ENCODE measurements around the gene PCDH8. TPM values are rescaled to one million over a fixed set of nuclear protein-coding genes. Genes with fewer than 3 reads are reported as not detected.

The PCDH8 gene
- total RNA-seq, 1 experiment from 2014 or later = not detected

- H3K36me3 ChIP-seq (ENCODE audit: control insufficient read depth in 1 of 2, insufficient read depth in 2 of 2, low read length in 2 of 2) = no peaks in the 10 kb centered on the region
- H3K9ac ChIP-seq (ENCODE audit: low read length) = no peak overlapping the region
- BruUV-seq (replicated peaks) = no TSS peak
- no peak for TF ChIP-seq POLR2A (IDR thresholded peaks at IDR 0.05; ENCODE audit: borderline replicate concordance, extremely low read depth, insufficient read depth, insufficient read length)
- TF ChIP-seq POLR2AphosphoS5 (IDR thresholded peaks at IDR 0.05; ENCODE audit: low read depth, low read length) = no peak
- no peak for TF ChIP-seq SRF (IDR thresholded peaks at IDR 0.05; ENCODE audit: low read depth)
- TF ChIP-seq CTCF (IDR thresholded peaks at IDR 0.05 in 2 of 3, conservative IDR thresholded peaks at IDR 0.05 in 1 of 3; ENCODE audit: borderline replicate concordance in 1 of 3, insufficient read depth in 1 of 3, low read depth in 2 of 3, low read length in 2 of 3) = no peak
- no peak for TF ChIP-seq ZNF274 (IDR thresholded peaks at IDR 0.05; ENCODE audit: low read depth, low read length)
- no peak for TF ChIP-seq TCF7L2 (IDR thresholded peaks at IDR 0.05; ENCODE audit: borderline replicate concordance, extremely low read depth, insufficient read depth, insufficient read length)
- no peak for TF ChIP-seq ZFX (IDR thresholded peaks at IDR 0.05)
- TF ChIP-seq SIN3A (IDR thresholded peaks at IDR 0.05; ENCODE audit: low read depth) = no peak
- no peak for TF ChIP-seq SP1 (IDR thresholded peaks at IDR 0.05; ENCODE audit: low read depth)
- no peak for TF ChIP-seq CBX3 (IDR thresholded peaks at IDR 0.05; ENCODE audit: low read depth)
- TF ChIP-seq RAD21 (IDR thresholded peaks at IDR 0.05; ENCODE audit: low read depth) = no peak
- no peak for TF ChIP-seq ATF3 (IDR thresholded peaks at IDR 0.05)
- no peak for TF ChIP-seq EGR1 (IDR thresholded peaks at IDR 0.05; ENCODE audit: low read depth)
- no peak for TF ChIP-seq REST (IDR thresholded peaks at IDR 0.05; ENCODE audit: low read depth)
- no peak for TF ChIP-seq EZH2 (IDR thresholded peaks at IDR 0.05)
- no peak for TF ChIP-seq FOSL1 (IDR thresholded peaks at IDR 0.05; ENCODE audit: low read depth)
- TF ChIP-seq YY1 (IDR thresholded peaks at IDR 0.05; ENCODE audit: extremely low read depth, insufficient replicate concordance, low read depth, low read length) = no peak
- no peak for TF ChIP-seq CEBPB (IDR thresholded peaks at IDR 0.05; ENCODE audit: low read depth)
- no peak for TF ChIP-seq ZBTB33 (IDR thresholded peaks at IDR 0.05; ENCODE audit: extremely low read depth, insufficient replicate concordance, low read length)
- no peak for TF ChIP-seq JUND (IDR thresholded peaks at IDR 0.05)
- intact Hi-C loops (cut with micrococcal nuclease) = no loop called here
- H3K9me3 ChIP-seq (ENCODE audit: control insufficient read depth in 1 of 2, insufficient read depth in 1 of 2, low read depth in 1 of 2, low read length in 2 of 2) = no peaks in the 10 kb centered on the region
- H3K4me2 ChIP-seq (ENCODE audit: low read length) = no peak overlapping the region
- H3K4me1 ChIP-seq (ENCODE audit: control insufficient read depth in 1 of 2, insufficient read depth in 2 of 2, low read length in 2 of 2) = no peaks in the 10 kb centered on the region
- no peak overlapping the region for H3K27ac ChIP-seq (ENCODE audit: low read depth, low read length)
- no peak overlapping the region for H3K4me3 ChIP-seq (replicated peaks in 1 of 2; ENCODE audit: low read depth in 1 of 2, low read length in 2 of 2)
- RAD21 ChIA-PET (ENCODE audit: low non-redundant PET in 1 of 2, low total read pairs in 2 of 2, uncharacterized antibody in 2 of 2, unreplicated experiment in 2 of 2) = no interaction called here
- POLR2A ChIA-PET = no interaction called here
- H3K79me2 ChIP-seq (ENCODE audit: insufficient read depth, low read length) = no peaks in the 10 kb centered on the region
- no peaks in the 10 kb centered on the region for H4K20me1 ChIP-seq (ENCODE audit: insufficient read depth)
- DNase-seq (ENCODE audit: low read depth, low spot score) (no peak), ATAC-seq (no peak)
- H2AFZ ChIP-seq (ENCODE audit: low read depth, low read length, poor library complexity, severe bottlenecking) = no peak overlapping the region
- no peaks in the 10 kb centered on the region for H3K9me2 ChIP-seq (ENCODE audit: insufficient read depth)
- CTCF ChIA-PET = no interaction called here
- peaks cover 18% of the 10 kb centered on the region; the same call in 1 of the 2 replicates for H3K27me3 ChIP-seq (ENCODE audit: insufficient read depth, low read length)
Observed at GRCh38 chr13:52892925-52893324, 44.5 kb upstream of the PCDH8 start.

Measured in HCT116 (cell line).